Left cardiac atrium (tissue), 4 donors: ENCODE results near the gene MTMR1. TPM values are rescaled to one million over a fixed set of nuclear protein-coding genes. Genes with fewer than 3 reads are reported as not detected.

Experiments used
- ATAC-seq, 2 donors: fragments of 200-7000 bp; cut with Tn5 transposase; one replicate each; pipeline ENCODE4 v1.9.1; 2020; ENCODE audit warnings: mild to moderate bottlenecking in 2 of 2, moderate library complexity in 2 of 2
- DNase-seq: peaks from one replicate; pipeline ENCODE4 v3.0.0-alpha.2; 2020
- intact Hi-C, 2 donors: fragments of 100-400 bp; cut with DNase I; formaldehyde crosslinking; loops; one replicate each; pipeline versions ENCODE4 v1.14.1 to v1.15.1; 2022 to 2023
- total RNA-seq, 2 donors: library from RNA; stranded (reverse); fragmentation: NEBNext Ultra II Directional; extraction: Animal tissue kit (Norgen Biotek cat#: 25700); gene quantifications; one replicate each; pipeline ENCODE4 v1.2.1, GENCODE V29; 2021
- donor health status: DM: no; HTN: yes; CAD: no.
- donor health status: DM: no; HTN: yes; CAD: no; lungs with severe emphysema.
- donor health status: DM: yes; HTN: yes; CAD: no.
- donor health status: Dilated cardiomyopathy.

The MTMR1 gene
- total RNA-seq, 2 donors from 2014 or later, result 19.2 to 22.4 TPM

- ATAC-seq (no peak), DNase-seq (no peak)
- intact Hi-C loops, result loop anchor here in 1 of 2 donors (10.0 kb wide), 1 partner anchor 202 kb away; no protein-coding TSS in a partner anchor
Observed at GRCh38 chrX:150773117-150773516, 79.9 kb downstream of the MTMR1 start.

GRCh38 chrX:150773634-150774033 lies 80.4 kb downstream of the MTMR1 start:
- no peak for DNase-seq
- intact Hi-C loops, result loop anchor here in 1 of 2 donors (10.0 kb wide), 1 partner anchor 201 kb away; no protein-coding TSS in a partner anchor

GRCh38 chrX:150774798-150775568 lies 81.8 kb downstream of the MTMR1 start:
- intact Hi-C loops, result loop anchor here (5.0 to 10.0 kb wide), 2 partner anchors 200 to 307 kb away; no protein-coding TSS in a partner anchor
- no peak for DNase-seq
- ATAC-seq, result no peak

More at GRCh38 chrX:150773634-150774033, 80.4 kb downstream of the MTMR1 start:
- no peak for ATAC-seq

GRCh38 chrX:150775569-150776350 lies 82.6 kb downstream of the MTMR1 start:
- ATAC-seq (peak in 1 of 2 donors; percentile 20), DNase-seq (no peak)
- intact Hi-C loops, result loop anchor here (5.0 to 10.0 kb wide), 2 partner anchors 199 to 307 kb away; no protein-coding TSS in a partner anchor

- intact Hi-C loops, result loop anchor here (5.0 to 10.0 kb wide), 2 partner anchors 197 to 305 kb away; no protein-coding TSS in a partner anchor
- no peak for ATAC-seq
- no peak for DNase-seq
Observed at GRCh38 chrX:150777328-150777992, 84.3 kb downstream of the MTMR1 start.

- intact Hi-C loops, result loop anchor here (5.0 to 10.0 kb wide), 2 partner anchors 195 to 303 kb away; no protein-coding TSS in a partner anchor
- no peak for ATAC-seq
- no peak for DNase-seq
Observed at GRCh38 chrX:150779385-150779784, 86.2 kb downstream of the MTMR1 start.

- intact Hi-C loops, result no loop called here
- ATAC-seq, result no peak
- DNase-seq, result no peak
Observed at GRCh38 chrX:150781677-150782076, 88.5 kb downstream of the MTMR1 start.

GRCh38 chrX:150790021-150790420 lies 96.8 kb downstream of the MTMR1 start:
- no peak for ATAC-seq
- intact Hi-C loops, result no loop called here
- DNase-seq, result no peak

- ATAC-seq, result no peak
- no peak for DNase-seq
- intact Hi-C loops, result no loop called here
Observed at GRCh38 chrX:150792949-150793527, 99.8 kb downstream of the MTMR1 start.

GRCh38 chrX:150805736-150806135 lies 112.5 kb downstream of the MTMR1 start:
- no peak for ATAC-seq
- no peak for DNase-seq
- intact Hi-C loops, result no loop called here

GRCh38 chrX:150806827-150807226 lies 113.6 kb downstream of the MTMR1 start:
- intact Hi-C loops, result no loop called here
- DNase-seq, result no peak
- ATAC-seq, result no peak

- intact Hi-C loops, result no loop called here
- peak in 1 of 2 donors; percentile 19 for ATAC-seq
- DNase-seq, result no peak
Observed at GRCh38 chrX:150813922-150814321, 120.7 kb downstream of the MTMR1 start.

Other genes starting within 250 kb of the MTMR1 start
- 10 to 100 TPM; 10.4 to 14.1 TPM for gene MTM1, start 124.8 kb upstream of the MTMR1 start, total RNA-seq
- 10 to 100 TPM; 61.0 to 62.6 TPM for gene CD99L2, start 205.3 kb downstream of the MTMR1 start, total RNA-seq